ENCODE data around the gene HAPLN1.

- no peak for TF ChIP-seq CTCF (IDR thresholded peaks at IDR 0.05)
- no peak for TF ChIP-seq POLR2A (IDR thresholded peaks at IDR 0.05)
Measured at GRCh38 chr5:83633285-83633684, 87.4 kb downstream of the HAPLN1 start.

All from right lobe of liver (tissue), 4 donors.